Measurements from ENCODE around the gene MRPS2. TPM values are rescaled to one million over a fixed set of nuclear protein-coding genes. Genes with fewer than 3 reads are reported as not detected.

MRPS2 gene
- total and polyA plus RNA-seq, 2 experiments from 2014 or later, result 22.4 to 59.1 TPM

GRCh38 chr9:135463140-135463539, 37.3 kb upstream of the MRPS2 start:
- no peaks in the 10 kb centered on the region for H4K20me1 ChIP-seq (ENCODE audit: insufficient read depth, poor library complexity, severe bottlenecking)
- no peaks in the 10 kb centered on the region for H3K79me2 ChIP-seq
- peaks cover under 1% of the 10 kb centered on the region for H3K4me1 ChIP-seq (ENCODE audit: insufficient read depth)
- no peaks in the 10 kb centered on the region for H3K9me3 ChIP-seq (ENCODE audit: low read depth)
- H3K36me3 ChIP-seq (replicated peaks; ENCODE audit: insufficient read depth, low read depth), result no peaks in the 10 kb centered on the region
- H3K4me3 ChIP-seq, result no peak overlapping the region
- no peak overlapping the region for H3K27ac ChIP-seq
- H3K9me2 ChIP-seq (replicated peaks; ENCODE audit: insufficient read depth), result no peaks in the 10 kb centered on the region
- TF ChIP-seq EZH2 (IDR thresholded peaks at IDR 0.05; ENCODE audit: borderline replicate concordance) (no peak), EZH2phosphoT487 (IDR thresholded peaks at IDR 0.05; ENCODE audit: low read depth, severe bottlenecking, unreplicated experiment) (no peak)
- TF ChIP-seq, protein P1, sequence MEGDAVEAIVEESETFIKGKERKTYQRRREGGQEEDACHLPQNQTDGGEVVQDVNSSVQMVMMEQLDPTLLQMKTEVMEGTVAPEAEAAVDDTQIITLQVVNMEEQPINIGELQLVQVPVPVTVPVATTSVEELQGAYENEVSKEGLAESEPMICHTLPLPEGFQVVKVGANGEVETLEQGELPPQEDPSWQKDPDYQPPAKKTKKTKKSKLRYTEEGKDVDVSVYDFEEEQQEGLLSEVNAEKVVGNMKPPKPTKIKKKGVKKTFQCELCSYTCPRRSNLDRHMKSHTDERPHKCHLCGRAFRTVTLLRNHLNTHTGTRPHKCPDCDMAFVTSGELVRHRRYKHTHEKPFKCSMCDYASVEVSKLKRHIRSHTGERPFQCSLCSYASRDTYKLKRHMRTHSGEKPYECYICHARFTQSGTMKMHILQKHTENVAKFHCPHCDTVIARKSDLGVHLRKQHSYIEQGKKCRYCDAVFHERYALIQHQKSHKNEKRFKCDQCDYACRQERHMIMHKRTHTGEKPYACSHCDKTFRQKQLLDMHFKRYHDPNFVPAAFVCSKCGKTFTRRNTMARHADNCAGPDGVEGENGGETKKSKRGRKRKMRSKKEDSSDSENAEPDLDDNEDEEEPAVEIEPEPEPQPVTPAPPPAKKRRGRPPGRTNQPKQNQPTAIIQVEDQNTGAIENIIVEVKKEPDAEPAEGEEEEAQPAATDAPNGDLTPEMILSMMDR (IDR thresholded peaks at IDR 0.05; ENCODE audit: poor library complexity), result no peak
- H3K27me3 ChIP-seq, result no peaks in the 10 kb centered on the region
- DNase-seq (ENCODE audit: low spot score), result no peak
- WGBS (ENCODE audit: low lambda C conversion rate, missing lambda C conversion rate), result 66% methylated on average over 3 of the region's 3 CpGs
- no peak overlapping the region for H2AFZ ChIP-seq
- no peak overlapping the region for H3K4me2 ChIP-seq

- no peak overlapping the region for H3K4me2 ChIP-seq
- H4K20me1 ChIP-seq (ENCODE audit: insufficient read depth, poor library complexity, severe bottlenecking), result no peaks in the 10 kb centered on the region
- no peak for DNase-seq (ENCODE audit: low spot score)
- H3K36me3 ChIP-seq (replicated peaks; ENCODE audit: insufficient read depth, low read depth), result no peaks in the 10 kb centered on the region
- no peak overlapping the region for H2AFZ ChIP-seq
- H3K27me3 ChIP-seq, result no peaks in the 10 kb centered on the region
- no peaks in the 10 kb centered on the region for H3K79me2 ChIP-seq
- no peak overlapping the region for H3K4me3 ChIP-seq
- WGBS (ENCODE audit: low lambda C conversion rate, missing lambda C conversion rate), result 97% methylated on average over 7 of the region's 7 CpGs
- no peak overlapping the region for H3K27ac ChIP-seq
- no peaks in the 10 kb centered on the region for H3K9me3 ChIP-seq (ENCODE audit: low read depth)
- H3K4me1 ChIP-seq (ENCODE audit: insufficient read depth), result peaks cover 11% of the 10 kb centered on the region
- H3K9me2 ChIP-seq (replicated peaks; ENCODE audit: insufficient read depth), result no peaks in the 10 kb centered on the region
- TF ChIP-seq EZH2phosphoT487 (IDR thresholded peaks at IDR 0.05; ENCODE audit: low read depth, severe bottlenecking, unreplicated experiment), result no peak
- TF ChIP-seq, protein P1 (IDR thresholded peaks at IDR 0.05; ENCODE audit: poor library complexity), result no peak
- TF ChIP-seq EZH2 (IDR thresholded peaks at IDR 0.05; ENCODE audit: borderline replicate concordance), result no peak
These were observed 36.3 kb upstream of the MRPS2 start for GRCh38 chr9:135464181-135464580.

DNA sequence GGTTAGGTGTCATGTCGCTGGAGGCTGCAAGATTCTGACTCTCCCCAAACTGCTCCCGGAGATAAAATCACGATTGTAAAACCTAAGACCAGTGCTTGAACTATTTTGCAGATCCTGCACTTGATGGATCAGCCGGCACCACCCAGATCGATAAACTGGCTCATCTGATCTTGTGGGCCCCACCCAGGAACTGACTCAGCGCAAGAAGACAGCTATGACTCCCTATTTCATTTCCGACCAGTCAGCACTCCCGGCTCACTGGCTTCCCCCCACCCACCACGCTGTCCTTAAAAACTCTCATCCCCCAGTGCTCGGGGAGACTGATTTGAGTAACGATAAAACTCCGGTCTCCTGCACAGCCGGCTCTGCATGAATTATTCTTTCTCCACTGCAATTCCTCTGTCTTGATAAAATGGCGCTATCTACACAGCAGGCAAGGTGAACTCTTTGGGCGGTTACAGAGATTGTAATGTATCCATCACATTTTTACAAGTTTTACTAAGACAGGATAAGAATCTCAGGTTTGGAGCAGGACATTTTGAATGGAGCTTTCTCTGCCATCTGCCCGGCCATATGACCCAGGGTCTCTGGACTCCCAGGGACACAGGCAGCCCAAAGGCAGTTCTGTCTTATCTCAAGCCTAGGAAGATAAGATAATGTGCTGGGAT, 31.5 kb upstream of the MRPS2 start:
- H4K20me1 ChIP-seq (ENCODE audit: insufficient read depth, poor library complexity, severe bottlenecking), result no peaks in the 10 kb centered on the region
- H3K9me3 ChIP-seq (ENCODE audit: low read depth), result no peaks in the 10 kb centered on the region
- H3K4me1 ChIP-seq (ENCODE audit: insufficient read depth), result peaks cover 11% of the 10 kb centered on the region
- no peak for DNase-seq (ENCODE audit: low spot score)
- peak overlapping the region; percentile 64 for H3K27ac ChIP-seq
- H2AFZ ChIP-seq, result peak overlapping the region; percentile 26
- no peak overlapping the region for H3K4me3 ChIP-seq
- peak overlapping the region; percentile 66 for H3K4me2 ChIP-seq
- WGBS (ENCODE audit: low lambda C conversion rate, missing lambda C conversion rate), result 4% methylated on average over 16 of the region's 16 CpGs
- no peak for TF ChIP-seq EZH2 (IDR thresholded peaks at IDR 0.05; ENCODE audit: borderline replicate concordance)
- TF ChIP-seq, protein P1 (IDR thresholded peaks at IDR 0.05; ENCODE audit: poor library complexity), result no peak
- H3K27me3 ChIP-seq, result no peaks in the 10 kb centered on the region
- H3K79me2 ChIP-seq, result no peaks in the 10 kb centered on the region
- H3K36me3 ChIP-seq (replicated peaks; ENCODE audit: insufficient read depth, low read depth), result no peaks in the 10 kb centered on the region
- H3K9me2 ChIP-seq (replicated peaks; ENCODE audit: insufficient read depth), result no peaks in the 10 kb centered on the region
